Measurements from ENCODE around the gene URB2. TPM values are rescaled to one million over a fixed set of nuclear protein-coding genes. Genes with fewer than 3 reads are reported as not detected.
"Not testable (repeated sequence)": the region's sequence is repeated elsewhere in the genome, so short reads cannot be mapped to it uniquely, and the experiment has no call there.

URB2 gene
- total RNA-seq, 1 donor from 2014 or later: 2.9 TPM

DNA sequence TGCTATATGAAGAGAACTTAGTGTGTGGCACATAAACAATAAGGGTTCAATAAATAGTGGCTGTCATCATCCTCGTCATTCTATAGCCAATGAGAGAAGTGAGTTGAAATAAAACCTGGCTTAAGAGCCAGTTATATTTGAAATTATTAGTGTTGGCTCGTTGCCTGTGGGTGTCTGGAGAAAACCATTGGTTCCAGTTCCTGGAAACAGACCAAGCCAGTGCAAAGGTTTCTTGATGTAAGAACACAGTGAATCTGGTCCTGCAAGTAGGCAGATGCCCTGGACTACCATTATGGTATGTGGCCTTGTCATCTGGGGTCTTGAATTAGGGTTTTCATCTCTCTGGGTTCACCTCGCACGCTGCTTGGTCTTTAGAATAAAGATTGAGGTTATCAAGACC lies 43.3 kb downstream of the URB2 start:
- DNase-seq (no peak), ATAC-seq (no peak)
- intact Hi-C loops (cut with micrococcal nuclease): loop anchor here (10.0 kb wide), 1 partner anchor 635 kb away; no protein-coding TSS in a partner anchor

DNA sequence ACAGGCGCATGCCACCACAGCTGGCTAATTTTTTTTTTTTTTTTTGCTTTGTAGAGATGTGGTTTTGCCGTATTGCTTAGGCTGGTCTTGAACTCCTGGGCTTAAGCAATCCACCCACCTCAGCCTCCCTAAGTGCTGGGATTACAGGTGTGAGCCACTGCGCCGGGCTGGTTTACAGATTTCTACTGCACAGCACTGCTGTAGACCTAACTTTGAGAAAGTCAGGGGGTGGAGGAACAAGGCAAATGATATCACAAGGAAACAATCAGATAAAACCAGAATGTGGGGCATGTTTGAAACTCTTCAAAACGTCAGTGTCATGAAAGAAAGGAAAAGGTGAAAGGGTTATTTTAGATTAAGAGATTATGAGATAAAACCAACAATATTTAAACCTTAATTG lies 45.3 kb downstream of the URB2 start:
- DNase-seq: no peak
- intact Hi-C loops (cut with micrococcal nuclease): no loop called here

DNA sequence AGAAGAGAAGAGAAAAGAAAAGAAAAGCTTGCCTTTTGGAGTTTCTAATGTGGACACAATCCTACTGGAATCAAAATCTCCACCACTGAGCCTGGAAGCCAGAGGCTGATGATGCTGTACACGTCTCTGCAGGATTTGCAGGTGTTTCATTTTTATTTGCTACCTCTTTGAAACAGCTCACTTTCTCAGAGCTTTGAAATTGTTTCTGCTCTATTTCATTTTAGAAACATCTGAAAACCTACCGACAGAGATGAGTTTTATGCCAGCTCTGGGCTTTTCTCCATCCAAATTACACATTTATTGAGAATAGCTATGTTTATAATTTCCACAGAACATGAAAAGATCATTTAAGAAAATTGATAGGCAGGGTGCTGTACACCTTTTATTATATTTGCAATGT lies 46.2 kb downstream of the URB2 start:
- intact Hi-C loops (cut with micrococcal nuclease): no loop called here
- DNase-seq: no peak
- ATAC-seq: no peak

More for the DNA sequence above, 45.3 kb downstream of the URB2 start:
- ATAC-seq: no peak

- intact Hi-C loops (cut with micrococcal nuclease): no loop called here
- ATAC-seq (no peak), DNase-seq (no peak)
Observed at GRCh38 chr1:229674042-229674441, 48.0 kb downstream of the URB2 start.

GRCh38 chr1:229675396-229675795 lies 49.3 kb downstream of the URB2 start:
- intact Hi-C loops (cut with micrococcal nuclease): no loop called here
- no peak for ATAC-seq

GRCh38 chr1:229685149-229685548 lies 59.1 kb downstream of the URB2 start:
- ATAC-seq (no peak), DNase-seq (no peak)
- intact Hi-C loops (cut with micrococcal nuclease): no loop called here

More at GRCh38 chr1:229675396-229675795, 49.3 kb downstream of the URB2 start:
- DNase-seq: no peak

- no peak for ATAC-seq
- no peak for DNase-seq
- intact Hi-C loops (cut with micrococcal nuclease): no loop called here
Observed at GRCh38 chr1:229689273-229689672, 63.2 kb downstream of the URB2 start.

DNA sequence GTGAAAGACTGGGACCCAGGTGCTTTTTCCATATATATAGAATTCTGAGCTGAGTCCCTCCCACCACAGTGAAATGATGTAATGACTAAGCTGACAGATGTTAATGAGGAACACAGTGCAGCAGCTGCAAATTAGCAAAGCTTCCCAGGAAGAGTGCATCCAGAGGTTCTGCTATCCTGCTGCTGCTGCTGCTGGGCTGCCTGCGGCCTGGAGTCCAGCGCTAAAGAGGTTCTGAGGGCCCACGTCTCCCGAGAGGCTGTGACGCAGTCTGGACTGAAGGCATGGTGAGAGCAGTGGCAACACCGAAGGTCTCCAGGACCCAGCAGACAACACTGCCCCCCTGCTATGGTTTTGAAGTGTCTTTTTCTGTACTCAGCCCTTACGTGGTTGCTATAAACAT lies 63.9 kb downstream of the URB2 start:
- DNase-seq (peak; percentile 54), ATAC-seq (no peak)
- intact Hi-C loops (cut with micrococcal nuclease): no loop called here

DNA sequence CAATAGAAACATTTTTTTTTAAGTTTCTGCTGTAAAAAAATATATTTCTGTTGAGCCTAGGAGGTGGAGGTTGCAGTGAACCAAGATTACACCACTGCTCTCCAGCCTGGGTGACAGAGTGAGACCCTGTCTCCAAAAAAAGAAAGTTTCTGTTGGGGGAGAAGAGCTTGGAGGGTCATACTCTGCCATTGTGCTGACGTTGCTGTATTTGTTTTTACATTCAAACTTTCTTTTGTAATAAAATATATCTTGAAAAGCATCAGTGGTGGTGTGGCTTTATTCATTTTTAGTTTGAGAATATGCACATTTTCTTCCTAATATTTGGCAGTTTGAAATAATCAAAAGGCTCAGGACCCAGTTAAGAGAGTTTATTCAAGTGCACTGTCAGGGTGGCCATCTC lies 64.6 kb downstream of the URB2 start:
- no peak for DNase-seq
- intact Hi-C loops (cut with micrococcal nuclease): no loop called here
- ATAC-seq: no peak

- DNase-seq (no peak), ATAC-seq (no peak)
- intact Hi-C loops (cut with micrococcal nuclease): no loop called here
Observed at GRCh38 chr1:229691362-229691761, 65.3 kb downstream of the URB2 start.

DNA sequence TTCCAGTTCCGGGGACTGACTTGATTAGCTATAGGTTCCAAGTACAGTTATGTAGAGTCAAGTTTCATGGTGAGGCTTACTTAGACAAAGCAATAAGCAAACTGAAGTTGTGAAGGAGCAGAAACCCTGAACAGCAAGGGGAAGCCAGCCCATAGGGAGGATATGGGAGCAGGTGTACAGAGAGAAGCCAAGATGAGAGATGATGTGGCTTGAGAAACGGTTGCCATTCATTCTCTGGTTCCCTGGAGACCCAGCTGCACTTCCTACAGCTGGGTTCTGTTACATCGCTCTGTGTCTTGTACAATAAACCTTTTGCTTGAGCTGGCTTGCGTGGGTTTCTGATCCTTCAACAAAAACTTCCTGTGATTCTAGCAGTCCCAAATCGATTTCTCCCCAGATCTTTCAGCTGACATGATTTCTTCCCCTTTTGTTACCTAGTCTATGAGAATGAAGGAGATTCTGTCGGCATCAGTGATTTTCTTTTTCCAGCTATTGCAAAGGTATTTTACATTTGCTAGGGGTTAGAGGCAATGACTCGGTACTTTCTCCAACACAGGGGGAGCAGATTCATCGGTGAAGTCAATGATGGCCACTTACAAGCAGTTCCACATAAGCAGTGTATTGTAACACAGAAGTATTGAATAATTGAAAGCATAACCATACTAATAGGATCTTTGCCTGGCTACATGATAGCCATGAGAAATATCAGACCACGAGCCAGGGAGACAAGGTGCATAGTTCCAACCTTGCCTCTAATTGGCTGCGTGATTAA lies 67.3 kb downstream of the URB2 start:
- DNase-seq (no peak), ATAC-seq (peak; percentile 12)
- intact Hi-C loops (cut with micrococcal nuclease): no loop called here

GRCh38 chr1:229694053-229694693 lies 68.1 kb downstream of the URB2 start:
- DNase-seq (peak; percentile 88), ATAC-seq (peak; percentile 93)
- intact Hi-C loops (cut with micrococcal nuclease): no loop called here

DNA sequence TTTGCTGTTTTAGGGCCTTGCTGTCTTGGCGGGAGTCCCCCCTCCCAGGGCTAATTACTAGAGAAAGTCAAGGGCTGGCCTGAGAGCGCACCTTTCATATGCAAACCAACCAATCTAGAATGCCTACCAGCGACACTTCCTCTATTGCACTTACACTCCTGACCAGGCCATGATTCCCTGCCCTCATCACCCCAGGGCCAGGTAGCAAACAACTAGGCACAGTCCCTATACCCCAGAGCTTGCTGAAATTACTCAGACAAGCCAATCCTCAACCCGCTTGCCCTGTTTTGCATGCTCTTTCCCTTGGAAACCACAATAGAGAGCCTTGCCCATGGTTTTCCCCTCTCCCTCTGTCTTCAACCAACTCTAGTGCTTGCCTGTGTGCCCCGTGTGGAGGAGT lies 70.3 kb downstream of the URB2 start:
- intact Hi-C loops (cut with micrococcal nuclease): no loop called here
- no peak for ATAC-seq
- DNase-seq: no peak

DNA sequence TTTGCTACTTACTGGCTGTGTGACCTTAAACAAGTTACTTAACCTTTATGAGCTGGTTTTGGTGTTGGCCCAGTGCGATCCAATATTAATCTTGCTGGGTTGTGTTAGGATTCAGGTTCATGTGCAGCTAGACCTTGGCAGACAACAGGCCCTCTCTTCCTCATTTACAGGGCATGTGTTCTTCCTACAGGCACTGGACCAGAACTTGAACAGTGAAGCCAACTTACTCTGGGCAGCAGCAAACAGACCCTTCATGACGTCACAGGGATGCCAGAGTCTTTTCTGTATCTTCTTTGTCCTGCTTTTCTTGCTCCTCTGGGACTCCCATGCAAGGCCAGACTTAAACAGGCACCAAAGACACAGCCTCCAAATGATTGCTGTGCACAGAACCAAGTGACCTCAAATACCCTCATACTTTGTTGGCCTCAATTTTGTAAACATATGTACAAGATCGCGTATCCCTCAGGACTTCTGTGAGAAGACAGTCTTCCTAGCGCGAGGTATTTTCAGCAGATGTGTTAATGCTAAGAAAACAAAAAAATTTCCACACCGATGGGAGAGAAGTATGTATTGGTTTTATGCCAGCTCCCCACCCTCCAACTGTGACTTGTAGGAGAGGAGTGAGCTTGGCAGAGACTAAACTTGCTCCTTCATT lies 73.7 kb downstream of the URB2 start:
- no peak for DNase-seq
- ATAC-seq: peak; percentile 84
- intact Hi-C loops (cut with micrococcal nuclease): no loop called here

DNA sequence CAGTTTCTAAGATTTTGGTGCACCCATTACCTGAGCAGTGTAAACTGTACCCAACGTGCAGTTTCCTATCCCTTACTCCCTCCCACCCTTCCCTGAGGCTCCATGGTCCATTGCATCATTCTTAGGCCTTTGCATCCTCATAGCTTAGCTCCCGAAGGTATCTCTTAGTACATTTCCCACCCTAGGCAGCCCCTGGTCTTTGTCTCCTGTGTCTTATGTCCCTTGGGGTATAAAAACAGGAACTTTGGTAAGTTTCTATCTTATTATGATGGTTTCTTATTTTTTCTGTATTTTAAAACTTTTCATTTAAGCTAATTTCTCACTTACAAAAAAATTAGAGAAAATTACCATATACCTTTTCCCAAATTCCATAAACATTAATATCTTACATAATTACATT lies 78.1 kb downstream of the URB2 start:
- DNase-seq (no peak), ATAC-seq (no peak)
- intact Hi-C loops (cut with micrococcal nuclease): no loop called here

DNA sequence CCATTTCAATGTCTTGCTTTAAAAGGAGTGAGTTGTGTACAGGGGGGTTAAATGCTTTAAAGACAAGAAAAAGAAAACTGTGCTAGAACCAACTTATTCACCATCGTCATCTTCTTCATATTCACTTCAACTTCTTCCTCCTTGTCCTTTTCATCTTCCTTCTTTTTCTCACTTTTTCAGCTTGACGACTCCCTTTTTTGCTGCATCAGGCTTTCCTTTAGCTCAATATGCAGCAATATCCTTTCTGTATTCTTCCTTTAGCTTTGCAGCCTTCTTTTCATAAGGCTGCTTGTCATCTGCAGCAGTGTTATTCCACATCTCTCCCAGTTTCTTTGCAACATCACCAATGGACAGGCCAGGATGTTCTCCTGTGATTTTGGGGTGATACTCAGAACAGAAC lies 79.1 kb downstream of the URB2 start:
- ATAC-seq; DNase-seq; intact Hi-C loops (cut with micrococcal nuclease): not testable (repeated sequence)

DNA sequence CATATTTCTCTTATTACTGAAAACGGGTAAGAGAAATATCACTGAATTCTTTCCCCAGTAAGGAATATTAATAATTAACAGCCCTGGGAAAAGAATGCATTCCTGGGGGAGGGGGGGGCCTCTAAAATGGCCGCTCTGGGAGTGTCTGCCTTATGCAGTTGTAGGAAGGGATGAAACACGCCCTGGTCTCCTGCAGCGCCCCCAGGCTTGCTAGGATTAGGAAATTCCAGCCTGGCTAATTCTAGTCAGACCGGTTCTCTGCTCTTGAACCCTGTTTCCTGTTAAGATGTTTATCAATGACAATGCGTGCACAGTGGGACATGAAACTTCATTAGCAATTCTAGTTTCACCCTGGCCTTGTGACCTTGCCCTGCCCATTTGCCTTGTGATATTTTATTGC lies 81.1 kb downstream of the URB2 start:
- DNase-seq; intact Hi-C loops (cut with micrococcal nuclease); ATAC-seq: not testable (repeated sequence)

DNA sequence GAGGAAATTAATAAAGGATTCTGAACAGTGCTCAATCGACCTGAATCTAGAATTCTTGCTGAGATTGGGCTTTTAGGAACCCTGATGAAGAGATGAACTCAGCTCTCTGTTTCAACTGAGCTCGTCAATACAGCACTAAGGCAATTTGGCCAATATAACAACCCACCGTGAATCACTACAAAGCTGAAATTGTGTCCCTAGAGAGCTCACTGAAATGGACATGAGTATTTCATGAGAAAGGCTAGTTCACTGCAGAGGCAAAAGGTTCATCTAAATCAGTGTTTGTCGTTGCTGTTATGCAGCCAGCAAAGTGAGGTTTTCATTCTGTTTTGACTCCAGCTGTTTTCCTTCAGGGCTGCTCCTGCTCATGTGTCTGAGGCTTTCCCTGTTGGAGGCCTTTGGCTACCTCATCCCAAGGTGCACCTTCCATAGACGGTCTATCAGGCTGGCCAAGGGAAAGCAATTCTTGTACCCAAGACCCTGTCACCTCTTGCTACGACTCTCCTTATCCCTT lies 83.5 kb downstream of the URB2 start:
- DNase-seq (no peak), ATAC-seq (no peak)
- intact Hi-C loops (cut with micrococcal nuclease): no loop called here

Measured in left ventricle myocardium superior (tissue), 1 donor.